ENCODE data around the gene NAALADL2. TPM values are rescaled to one million over a fixed set of nuclear protein-coding genes. Genes with fewer than 3 reads are reported as not detected.

The NAALADL2 gene
- total and polyA plus RNA-seq, 2 of the 13 experiments (the other 11 are each of a cell fraction or from before 2014, with no cell fraction given), result 0.08 TPM; not detected in 1

DNA sequence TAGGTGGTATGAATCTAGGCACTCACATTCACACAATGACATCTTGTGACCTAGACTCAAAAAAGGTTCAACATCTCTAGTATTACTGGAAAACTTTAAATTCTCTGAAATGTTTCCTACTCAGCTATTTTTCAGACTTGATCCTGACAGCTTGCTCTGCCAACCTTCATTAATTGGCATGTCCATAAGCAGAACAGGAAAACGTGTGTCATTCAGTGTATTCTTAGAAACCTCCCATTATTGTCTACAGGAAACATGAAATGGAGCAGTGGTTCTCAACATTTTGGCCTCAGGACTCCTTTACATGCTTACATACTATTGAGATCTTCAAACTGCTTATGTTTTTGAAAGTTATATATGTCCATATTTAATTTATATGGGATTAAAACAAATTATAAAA lies 363.2 kb downstream of the NAALADL2 start:
- Histone ChIP-seq H3K27me3 (ENCODE audit: control insufficient read depth in 1 of 2, insufficient read depth in 2 of 2, low read length in 2 of 2) (no peaks in the 10 kb centered on the region), H2AFZ (ENCODE audit: low read length) (no peak overlapping the region), H3K4me2 (ENCODE audit: low read depth, low read length) (no peak overlapping the region), H3K9ac (ENCODE audit: insufficient read depth, low read depth, low read length) (no peak overlapping the region), H3K27ac (ENCODE audit: extremely low read length, insufficient read depth, low read length) (no peak overlapping the region), H3K4me3 (replicated peaks in 1 of 3; ENCODE audit: insufficient read depth in 1 of 3, low read depth in 2 of 3, low read length in 3 of 3) (no peak overlapping the region), H3K79me2 (ENCODE audit: insufficient read depth, low read length) (no peaks in the 10 kb centered on the region), H3K4me1 (ENCODE audit: insufficient read depth, low read length) (no peaks in the 10 kb centered on the region), H4K20me1 (ENCODE audit: insufficient read depth, low read length) (no peaks in the 10 kb centered on the region), H3K9me3 (ENCODE audit: low read length) (no peaks in the 10 kb centered on the region), H3K36me3 (replicated peaks in 1 of 2; ENCODE audit: control insufficient read depth in 1 of 2, insufficient read depth in 2 of 2, low read length in 2 of 2) (no peaks in the 10 kb centered on the region)
- in situ Hi-C loops (cut with HindIII; ENCODE audit: extremely low pct_ligation_motif_present, low pct_unique_long_range_greater_than_20kb), result no loop called here
- 0% methylated on average over 1 of the region's 1 CpG for WGBS (ENCODE audit: low lambda C conversion rate)
- ChIA-PET CTCF (ENCODE audit: low intra/inter-chr PET ratio, low total read pairs) (no interaction called here), POLR2A (no interaction called here)
- no peak for FAIRE-seq
- intact Hi-C loops (cut with micrococcal nuclease; ENCODE audit: unreplicated experiment), result no loop called here
- DNase-seq (ENCODE audit: low spot score), result no peak
- ATAC-seq, result no peak
- TF ChIP-seq ZNF570 (CRISPR knock-in tag; IDR thresholded peaks at IDR 0.05; ENCODE audit: borderline replicate concordance) (no peak), MBNL3 (CRISPR knock-in tag; conservative IDR thresholded peaks at IDR 0.05) (no peak), CHD4 (IDR thresholded peaks at IDR 0.05; ENCODE audit: borderline replicate concordance, low read length) (no peak), ZNF317 (CRISPR knock-in tag; IDR thresholded peaks at IDR 0.05) (no peak), SOX6 (IDR thresholded peaks at IDR 0.05) (no peak), SOX6 (CRISPR knock-in tag; IDR thresholded peaks at IDR 0.05) (no peak), PRPF4 (IDR thresholded peaks at IDR 0.05; ENCODE audit: low read depth, low read length, poor library complexity, severe bottlenecking) (no peak), ZNF124 (CRISPR knock-in tag; IDR thresholded peaks at IDR 0.05) (no peak), ZNF274 (CRISPR knock-in tag; IDR thresholded peaks at IDR 0.05) (no peak), NFIB (CRISPR knock-in tag; IDR thresholded peaks at IDR 0.05; ENCODE audit: borderline replicate concordance) (no peak), KDM5A (IDR thresholded peaks at IDR 0.05; ENCODE audit: borderline replicate concordance, low read length) (no peak)
- TF ChIP-seq, protein P1, sequence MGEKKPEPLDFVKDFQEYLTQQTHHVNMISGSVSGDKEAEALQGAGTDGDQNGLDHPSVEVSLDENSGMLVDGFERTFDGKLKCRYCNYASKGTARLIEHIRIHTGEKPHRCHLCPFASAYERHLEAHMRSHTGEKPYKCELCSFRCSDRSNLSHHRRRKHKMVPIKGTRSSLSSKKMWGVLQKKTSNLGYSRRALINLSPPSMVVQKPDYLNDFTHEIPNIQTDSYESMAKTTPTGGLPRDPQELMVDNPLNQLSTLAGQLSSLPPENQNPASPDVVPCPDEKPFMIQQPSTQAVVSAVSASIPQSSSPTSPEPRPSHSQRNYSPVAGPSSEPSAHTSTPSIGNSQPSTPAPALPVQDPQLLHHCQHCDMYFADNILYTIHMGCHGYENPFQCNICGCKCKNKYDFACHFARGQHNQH (CRISPR knock-in tag; IDR thresholded peaks at IDR 0.05), result no peak
- TF ChIP-seq, protein P2, sequence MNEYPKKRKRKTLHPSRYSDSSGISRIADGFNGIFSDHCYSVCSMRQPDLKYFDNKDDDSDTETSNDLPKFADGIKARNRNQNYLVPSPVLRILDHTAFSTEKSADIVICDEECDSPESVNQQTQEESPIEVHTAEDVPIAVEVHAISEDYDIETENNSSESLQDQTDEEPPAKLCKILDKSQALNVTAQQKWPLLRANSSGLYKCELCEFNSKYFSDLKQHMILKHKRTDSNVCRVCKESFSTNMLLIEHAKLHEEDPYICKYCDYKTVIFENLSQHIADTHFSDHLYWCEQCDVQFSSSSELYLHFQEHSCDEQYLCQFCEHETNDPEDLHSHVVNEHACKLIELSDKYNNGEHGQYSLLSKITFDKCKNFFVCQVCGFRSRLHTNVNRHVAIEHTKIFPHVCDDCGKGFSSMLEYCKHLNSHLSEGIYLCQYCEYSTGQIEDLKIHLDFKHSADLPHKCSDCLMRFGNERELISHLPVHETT (CRISPR knock-in tag; conservative IDR thresholded peaks at IDR 0.05), result no peak
- no TSS peak for BruUV-seq (replicated peaks)
